SU-DHL-6 (cell line): ENCODE data around the gene SPPL2A.

Source experiments
- CTCF ChIP-seq: fragments of 200-600 bp; sonication (generic); IDR thresholded peaks from one replicate; pipeline ENCODE4 v1.5.1; 2017; ENCODE audit warnings: antibody characterized with exemption, mild to moderate bottlenecking, low read length, moderate library complexity; ENCODE audit not compliant: insufficient read depth, poor library complexity, severe bottlenecking
- EZH2phosphoT487 ChIP-seq: fragments of 200-600 bp; sonication (generic), shearing (Covaris generic); conservative IDR thresholded peaks from 2 replicates; pipeline ENCODE4 v1.6.1; 2018; ENCODE audit warnings: mild to moderate bottlenecking, antibody characterized with exemption, low read length, moderate library complexity, mixed read lengths

- TF ChIP-seq CTCF (no peak), EZH2phosphoT487 (no peak)
These were observed 20.9 kb upstream of the SPPL2A start for GRCh38 chr15:50786438-50786837.
